Naive thymus-derived CD8-positive, alpha-beta T cell (primary cell): ENCODE results near the gene PLXNA4. TPM values are rescaled to one million over a fixed set of nuclear protein-coding genes. Genes with fewer than 3 reads are reported as not detected.
A peak's percentile ranks its signal among the peaks of the same experiment; 100 is the strongest.

Experiments used
- ATAC-seq, 2 donors: fragments of 150-1000 bp; cut with Tn5 transposase in 1 of 2; sonication (Bioruptor Pico), chemical (Tn5 transposase) in 1 of 2; 1 replicate in 1 of 2; 2 replicates in 1 of 2; pipeline ENCODE4 v1.10.0; 2021; ENCODE audit warnings: mild to moderate bottlenecking in 2 of 2, moderate library complexity in 2 of 2
- POLR2A ChIA-PET: fragments of 350-600 bp; sonication (Branson Sonifier 250); formaldehyde crosslinking; loops from one replicate; lab custom pipeline; 2021; ENCODE audit warnings: antibody characterized with exemption; lab: Charles Lee
- DNase-seq, 10 donors: peaks; one replicate each; pipeline versions ENCODE4 v3.0.0 to v3.0.0-alpha.2; 2020 to 2022
- H3K27ac Mint-ChIP-seq, 10 donors: one replicate each; pipeline ENCODE4 v1.8.0; 2020 to 2022; ENCODE audit warnings: mild to moderate bottlenecking in 10 of 10, mixed read lengths in 10 of 10, moderate library complexity in 4 of 10, inconsistent platforms in 1 of 10
- H3K27me3 Mint-ChIP-seq, 5 donors: one replicate each; pipeline ENCODE4 v1.8.0; 2021 to 2022; ENCODE audit warnings: mixed read lengths in 5 of 5
- H3K36me3 Mint-ChIP-seq, 3 donors: one replicate each; pipeline ENCODE4 v1.8.0; 2020 to 2022; ENCODE audit warnings: mixed read lengths in 3 of 3, mild to moderate bottlenecking in 2 of 3, inconsistent platforms in 1 of 3
- H3K4me1 Mint-ChIP-seq, 4 donors: one replicate each; pipeline ENCODE4 v1.8.0; 2021 to 2022; ENCODE audit warnings: mixed read lengths in 4 of 4
- H3K4me3 Mint-ChIP-seq, 10 donors: one replicate each; pipeline ENCODE4 v1.8.0; 2020 to 2022; ENCODE audit warnings: mild to moderate bottlenecking in 10 of 10, mixed read lengths in 10 of 10, moderate library complexity in 6 of 10, inconsistent platforms in 1 of 10
- H3K9me3 Mint-ChIP-seq, 9 donors: one replicate each; pipeline ENCODE4 v1.8.0; 2020 to 2022; ENCODE audit warnings: mixed read lengths in 9 of 9, mild to moderate bottlenecking in 3 of 9, inconsistent platforms in 1 of 9, moderate library complexity in 1 of 9
- polyA plus RNA-seq, 3 donors: library from polyadenylated mRNA; unstranded; fragments of 300-500 nt; fragmentation: Illumina TruSeq; gene quantifications; one replicate each; pipeline ENCODE4 v1.2.3, GENCODE V29; 2021
- total RNA-seq, 8 experiments: library from RNA in 2 of 8; stranded (reverse) in 2 of 8; gene quantifications; one replicate each; pipeline ENCODE4 v1.2.3 and lab custom pipeline; 2021 to 2026

PLXNA4 gene
- total and polyA plus RNA-seq, 5 experiments from 2014 or later, result 0.05 to 1.2 (median 0.27) TPM

- peak overlapping the region in 2 of 10 donors; percentile 27 to 29 for H3K4me3 Mint-ChIP-seq
- no peak for DNase-seq
- no peaks in the 10 kb centered on the region for H3K9me3 Mint-ChIP-seq
- peaks cover 27 to 54% (median 45%) of the 10 kb centered on the region in 4 donors for H3K4me1 Mint-ChIP-seq
- peaks cover 0 to 2% (median 0%) of the 10 kb centered on the region in 5 donors for H3K27me3 Mint-ChIP-seq
- H3K27ac Mint-ChIP-seq, result peak overlapping the region in 8 of 10 donors; percentile 35 to 91 (median 76)
- POLR2A ChIA-PET, result no interaction called here
- no peaks in the 10 kb centered on the region for H3K36me3 Mint-ChIP-seq
- no peak for ATAC-seq
These were observed 104.8 kb downstream of the PLXNA4 start for GRCh38 chr7:132471515-132471914.

GRCh38 chr7:132469681-132470080 is 106.6 kb downstream of the PLXNA4 start:
- ATAC-seq, result no peak
- Mint-ChIP-seq H3K27me3 (peaks cover 0 to 2% (median 0%) of the 10 kb centered on the region in 5 donors), H3K4me1 (peaks cover 29 to 48% (median 38%) of the 10 kb centered on the region in 4 donors), H3K27ac (peak overlapping the region in 1 of 10 donors; percentile 2), H3K4me3 (no peak overlapping the region), H3K36me3 (no peaks in the 10 kb centered on the region), H3K9me3 (no peaks in the 10 kb centered on the region)
- POLR2A ChIA-PET, result no interaction called here
- DNase-seq, result no peak

GRCh38 chr7:132469264-132469663 is 107.0 kb downstream of the PLXNA4 start:
- POLR2A ChIA-PET, result interaction anchor here (0.7 kb wide), 1 partner anchor 19 kb away, joined by 3 read pairs; no protein-coding TSS in a partner anchor
- peaks cover 25 to 44% (median 35%) of the 10 kb centered on the region in 4 donors for H3K4me1 Mint-ChIP-seq
- no peaks in the 10 kb centered on the region for H3K36me3 Mint-ChIP-seq
- DNase-seq (no peak), ATAC-seq (no peak)
- H3K27ac Mint-ChIP-seq, result peak overlapping the region in 1 of 10 donors; percentile 2
- peaks cover 0 to 2% (median 0%) of the 10 kb centered on the region in 5 donors for H3K27me3 Mint-ChIP-seq
- H3K9me3 Mint-ChIP-seq, result no peaks in the 10 kb centered on the region
- H3K4me3 Mint-ChIP-seq, result no peak overlapping the region

- peaks cover 24 to 38% (median 30%) of the 10 kb centered on the region in 4 donors for H3K4me1 Mint-ChIP-seq
- peak overlapping the region in 4 of 10 donors; percentile 39 to 80 (median 70) for H3K27ac Mint-ChIP-seq
- no peaks in the 10 kb centered on the region for H3K27me3 Mint-ChIP-seq
- no peaks in the 10 kb centered on the region for H3K36me3 Mint-ChIP-seq
- ATAC-seq (peak in 1 of 2 donors; percentile 57), DNase-seq (no peak)
- POLR2A ChIA-PET, result interaction anchor here (0.8 to 1.4 kb wide), 2 partner anchors 8 to 23 kb away, joined by 3 read pairs; no protein-coding TSS in a partner anchor
- H3K4me3 Mint-ChIP-seq, result no peak overlapping the region
- no peaks in the 10 kb centered on the region for H3K9me3 Mint-ChIP-seq
These were observed 109.9 kb downstream of the PLXNA4 start for GRCh38 chr7:132466367-132466766.

- POLR2A ChIA-PET, result interaction anchor here (0.8 to 1.4 kb wide), 2 partner anchors 9 to 22 kb away, joined by 3 read pairs; no protein-coding TSS in a partner anchor
- peaks cover 27 to 43% (median 34%) of the 10 kb centered on the region in 4 donors for H3K4me1 Mint-ChIP-seq
- peak overlapping the region in 1 of 10 donors; percentile 21 for H3K4me3 Mint-ChIP-seq
- H3K27ac Mint-ChIP-seq, result peak overlapping the region in 2 of 10 donors; percentile 4 to 80
- H3K36me3 Mint-ChIP-seq, result no peaks in the 10 kb centered on the region
- no peaks in the 10 kb centered on the region for H3K9me3 Mint-ChIP-seq
- no peaks in the 10 kb centered on the region for H3K27me3 Mint-ChIP-seq
- ATAC-seq (no peak), DNase-seq (no peak)
These were observed 110.8 kb downstream of the PLXNA4 start for GRCh38 chr7:132465516-132465915.

GRCh38 chr7:132464740-132465139 is 111.5 kb downstream of the PLXNA4 start:
- ATAC-seq (no peak), DNase-seq (no peak)
- no peak overlapping the region for H3K4me3 Mint-ChIP-seq
- POLR2A ChIA-PET, result no interaction called here
- peak overlapping the region in 2 of 10 donors; percentile 27 to 58 for H3K27ac Mint-ChIP-seq
- no peaks in the 10 kb centered on the region for H3K36me3 Mint-ChIP-seq
- peaks cover 25 to 43% (median 34%) of the 10 kb centered on the region in 4 donors for H3K4me1 Mint-ChIP-seq
- H3K27me3 Mint-ChIP-seq, result no peaks in the 10 kb centered on the region
- no peaks in the 10 kb centered on the region for H3K9me3 Mint-ChIP-seq

GRCh38 chr7:132463922-132464321 is 112.3 kb downstream of the PLXNA4 start:
- ATAC-seq (no peak), DNase-seq (no peak)
- Mint-ChIP-seq H3K27me3 (no peaks in the 10 kb centered on the region), H3K9me3 (no peaks in the 10 kb centered on the region), H3K4me3 (no peak overlapping the region), H3K27ac (peak overlapping the region in 7 of 10 donors; percentile 7 to 67 (median 54)), H3K4me1 (peaks cover 27 to 43% (median 37%) of the 10 kb centered on the region in 4 donors), H3K36me3 (no peaks in the 10 kb centered on the region)
- POLR2A ChIA-PET, result interaction anchor here (0.6 kb wide), 1 partner anchor 51 kb away, joined by 3 read pairs; no protein-coding TSS in a partner anchor

- no peak for ATAC-seq
- peak overlapping the region in 6 of 10 donors; percentile 79 to 94 (median 88) for H3K27ac Mint-ChIP-seq
- POLR2A ChIA-PET, result interaction anchor here (0.7 to 2.4 kb wide), 2 partner anchors 11 to 14 kb away, joined by 3 to 10 read pairs; no protein-coding TSS in a partner anchor
- peak overlapping the region in 1 of 10 donors; percentile 71 for H3K4me3 Mint-ChIP-seq
- H3K9me3 Mint-ChIP-seq, result peaks cover 0 to 4% (median 0%) of the 10 kb centered on the region in 9 donors
- DNase-seq, result no peak
- H3K27me3 Mint-ChIP-seq, result no peaks in the 10 kb centered on the region
- peaks cover 32 to 54% (median 39%) of the 10 kb centered on the region in 4 donors for H3K4me1 Mint-ChIP-seq
- H3K36me3 Mint-ChIP-seq, result peaks cover 0 to 3% (median 0%) of the 10 kb centered on the region in 3 donors
These were observed 113.8 kb downstream of the PLXNA4 start for GRCh38 chr7:132462478-132462877.

- POLR2A ChIA-PET, result interaction anchor here (1.1 to 2.4 kb wide), 2 partner anchors 10 to 30 kb away, joined by 4 to 10 read pairs; no protein-coding TSS in a partner anchor
These were observed 115.2 kb downstream of the PLXNA4 start for GRCh38 chr7:132461032-132461592.

GRCh38 chr7:132458729-132459128 is 117.5 kb downstream of the PLXNA4 start:
- ATAC-seq (no peak), DNase-seq (no peak)
- peak overlapping the region in 1 of 10 donors; percentile 30 for H3K4me3 Mint-ChIP-seq
- H3K27me3 Mint-ChIP-seq, result no peaks in the 10 kb centered on the region
- peaks cover 50 to 72% (median 62%) of the 10 kb centered on the region in 4 donors for H3K4me1 Mint-ChIP-seq
- peaks cover 0 to 3% (median 0%) of the 10 kb centered on the region in 3 donors for H3K36me3 Mint-ChIP-seq
- POLR2A ChIA-PET, result interaction anchor here (0.6 to 1.0 kb wide), 2 partner anchors 9 to 15 kb away, joined by 3 to 4 read pairs; no protein-coding TSS in a partner anchor
- H3K9me3 Mint-ChIP-seq, result peaks cover 0 to 4% (median 0%) of the 10 kb centered on the region in 9 donors
- peak overlapping the region in 7 of 10 donors; percentile 4 to 88 (median 37) for H3K27ac Mint-ChIP-seq

More at GRCh38 chr7:132461032-132461592, 115.2 kb downstream of the PLXNA4 start:
- H3K27ac Mint-ChIP-seq, result peak overlapping the region; percentile 65 to 94 (median 90)
- peak in 3 of 10 donors; percentile 37 to 56 (median 49) for DNase-seq
- H3K27me3 Mint-ChIP-seq, result no peaks in the 10 kb centered on the region
- ATAC-seq, result peak; percentile 73 to 87
- H3K36me3 Mint-ChIP-seq, result peaks cover 0 to 3% (median 0%) of the 10 kb centered on the region in 3 donors
- H3K9me3 Mint-ChIP-seq, result peaks cover 0 to 4% (median 0%) of the 10 kb centered on the region in 9 donors
- peak overlapping the region; percentile 4 to 81 (median 62) for H3K4me3 Mint-ChIP-seq
- H3K4me1 Mint-ChIP-seq, result peaks cover 39 to 61% (median 43%) of the 10 kb centered on the region in 4 donors

GRCh38 chr7:132457658-132458057 is 118.6 kb downstream of the PLXNA4 start:
- ATAC-seq (no peak), DNase-seq (no peak)
- peak overlapping the region in 3 of 10 donors; percentile 22 to 81 (median 32) for H3K27ac Mint-ChIP-seq
- H3K4me1 Mint-ChIP-seq, result peaks cover 52 to 74% (median 66%) of the 10 kb centered on the region in 4 donors
- H3K9me3 Mint-ChIP-seq, result peaks cover 0 to 4% (median 0%) of the 10 kb centered on the region in 9 donors
- H3K27me3 Mint-ChIP-seq, result no peaks in the 10 kb centered on the region
- no peak overlapping the region for H3K4me3 Mint-ChIP-seq
- H3K36me3 Mint-ChIP-seq, result peaks cover 0 to 3% (median 0%) of the 10 kb centered on the region in 3 donors
- POLR2A ChIA-PET, result no interaction called here

- H3K4me3 Mint-ChIP-seq, result peak overlapping the region in 2 of 10 donors; percentile 30 to 33
- H3K9me3 Mint-ChIP-seq, result peaks cover 0 to 4% (median 0%) of the 10 kb centered on the region in 9 donors
- peak overlapping the region in 5 of 10 donors; percentile 32 to 81 (median 67) for H3K27ac Mint-ChIP-seq
- peaks cover 50 to 76% (median 68%) of the 10 kb centered on the region in 4 donors for H3K4me1 Mint-ChIP-seq
- H3K36me3 Mint-ChIP-seq, result peaks cover 0 to 3% (median 0%) of the 10 kb centered on the region in 3 donors
- POLR2A ChIA-PET, result no interaction called here
- ATAC-seq (no peak), DNase-seq (no peak)
- H3K27me3 Mint-ChIP-seq, result no peaks in the 10 kb centered on the region
These were observed 119.9 kb downstream of the PLXNA4 start for GRCh38 chr7:132456418-132456817.
